Activated CD8-positive, alpha-beta memory T cell treated with anti-CD3 and anti-CD28 coated beads for 1 hour (primary cell): ENCODE measurements around the gene ZNF444.

Source experiments
- DNase-seq, 2 donors: peaks; one replicate each; pipeline ENCODE4 v3.0.0-alpha.2; 2020; ENCODE audit warnings: low read depth in 1 of 2; ENCODE audit errors: extremely low read depth in 1 of 2

The ZNF444 gene

GRCh38 chr19:56106993-56107392, 34.1 kb upstream of the ZNF444 start:
- no peak for DNase-seq

- no peak for DNase-seq
Observed at GRCh38 chr19:56107626-56108351, 33.3 kb upstream of the ZNF444 start.

GRCh38 chr19:56108447-56109195, 32.5 kb upstream of the ZNF444 start:
- DNase-seq = no peak

- DNase-seq = no peak
Observed at GRCh38 chr19:56109226-56109625, 31.9 kb upstream of the ZNF444 start.

GRCh38 chr19:56110515-56111448, 30.3 kb upstream of the ZNF444 start:
- no peak for DNase-seq

GRCh38 chr19:56111601-56112312, 29.3 kb upstream of the ZNF444 start:
- DNase-seq = no peak

- DNase-seq = no peak
Observed at GRCh38 chr19:56112313-56112709, 28.8 kb upstream of the ZNF444 start.

GRCh38 chr19:56113074-56113632, 27.9 kb upstream of the ZNF444 start:
- no peak for DNase-seq

GRCh38 chr19:56114051-56114777, 26.9 kb upstream of the ZNF444 start:
- DNase-seq = no peak

GRCh38 chr19:56114778-56115110, 26.3 kb upstream of the ZNF444 start:
- DNase-seq = no peak

GRCh38 chr19:56115490-56115889, 25.6 kb upstream of the ZNF444 start:
- no peak for DNase-seq

- DNase-seq = no peak
Observed at GRCh38 chr19:56116606-56117005, 24.5 kb upstream of the ZNF444 start.

GRCh38 chr19:56117376-56117884, 23.7 kb upstream of the ZNF444 start:
- DNase-seq = no peak

- DNase-seq = no peak
Observed at GRCh38 chr19:56117889-56118288, 23.2 kb upstream of the ZNF444 start.

GRCh38 chr19:56118666-56119581, 22.2 kb upstream of the ZNF444 start:
- no peak for DNase-seq

- no peak for DNase-seq
Observed at GRCh38 chr19:56119582-56119978, 21.5 kb upstream of the ZNF444 start.

GRCh38 chr19:56120002-56120370, 21.1 kb upstream of the ZNF444 start:
- no peak for DNase-seq

- peak in 1 of 2 donors; percentile 72 for DNase-seq
Observed at GRCh38 chr19:56120371-56121179, 20.5 kb upstream of the ZNF444 start.
